Stimulated activated CD4-positive, alpha-beta T cell treated with anti-CD3 and anti-CD28 coated beads, Interleukin-4, amount 100 ng/mL, for 4 hours (primary cell): ENCODE data around the gene ZNF423.

ENCODE experiments used
- DNase-seq, 2 experiments: peaks; one replicate each; pipeline ENCODE4 v3.0.0-alpha.2; 2020

ZNF423 gene

DNA sequence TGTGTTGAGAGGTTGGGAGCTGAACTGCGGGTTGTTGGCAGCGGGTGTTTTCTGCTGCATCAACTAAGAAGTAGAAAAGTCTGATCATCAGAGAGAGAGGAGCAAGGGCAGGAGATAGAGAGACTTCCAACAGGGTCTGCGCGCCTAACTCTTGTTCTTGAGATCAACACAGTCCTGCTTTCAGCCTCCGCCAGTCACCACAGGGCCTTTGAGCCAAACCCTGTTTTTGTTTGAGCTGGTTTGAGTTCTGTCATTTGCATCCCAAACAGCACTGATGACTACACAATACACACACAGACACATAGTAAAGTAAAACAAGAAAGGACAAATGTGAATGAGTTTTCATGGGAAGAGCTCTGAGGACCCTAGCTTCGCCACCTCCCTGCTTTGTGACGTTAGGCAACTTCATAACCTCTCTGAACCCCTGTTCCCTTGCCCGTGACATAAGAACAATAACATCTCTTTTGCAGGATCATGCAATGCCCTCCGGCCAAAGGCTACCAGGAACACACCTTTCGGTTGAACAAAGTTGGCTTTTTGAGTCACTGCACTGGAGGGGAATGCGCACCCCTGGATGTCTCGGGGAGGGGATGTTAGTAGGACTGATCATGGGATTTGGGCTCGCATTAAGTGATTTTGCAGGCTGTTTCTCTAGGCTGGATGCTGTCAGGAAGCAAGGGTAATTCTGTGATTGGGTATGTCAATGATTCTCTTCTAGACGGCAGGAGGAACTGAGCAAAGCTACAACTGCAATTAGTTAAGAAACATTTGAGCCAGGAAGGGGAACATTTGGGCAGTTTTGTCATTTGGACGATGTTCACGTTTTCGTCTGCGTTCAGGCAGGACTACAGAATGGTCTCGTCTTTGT lies 390.0 kb downstream of the ZNF423 start:
- no peak for DNase-seq

DNA sequence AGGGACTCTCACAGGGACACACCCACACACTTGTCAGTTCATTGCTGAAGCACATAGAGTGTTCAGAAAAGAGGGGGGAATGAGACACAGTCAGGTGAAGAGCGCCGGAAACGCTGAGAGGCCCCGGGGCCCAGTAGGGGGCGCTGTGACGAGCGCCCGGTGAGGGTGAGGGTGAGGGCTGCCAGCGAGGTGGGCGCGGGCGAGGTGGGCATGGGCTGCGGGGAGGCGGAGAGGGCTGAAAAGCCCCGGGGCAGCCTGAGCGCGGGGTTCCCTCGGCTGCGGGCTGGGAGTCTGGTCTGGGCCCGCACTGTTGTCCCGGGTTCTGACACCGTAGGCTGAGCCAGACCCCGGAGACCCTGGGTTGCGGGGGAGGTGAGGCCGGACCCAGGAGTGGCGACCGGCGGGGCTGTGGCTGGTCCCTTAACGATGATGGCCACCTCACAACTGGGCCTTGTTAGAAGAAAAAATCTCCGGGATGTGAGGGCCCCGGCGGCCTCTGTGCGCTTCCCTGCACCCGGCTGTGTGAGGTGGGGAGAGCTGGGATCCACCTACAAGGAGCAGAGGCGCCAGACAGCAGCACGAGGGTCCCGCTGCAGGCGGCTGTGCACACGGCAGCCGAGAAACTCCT lies 390.9 kb downstream of the ZNF423 start:
- peak in 1 of 2 experiments; percentile 11 for DNase-seq

DNA sequence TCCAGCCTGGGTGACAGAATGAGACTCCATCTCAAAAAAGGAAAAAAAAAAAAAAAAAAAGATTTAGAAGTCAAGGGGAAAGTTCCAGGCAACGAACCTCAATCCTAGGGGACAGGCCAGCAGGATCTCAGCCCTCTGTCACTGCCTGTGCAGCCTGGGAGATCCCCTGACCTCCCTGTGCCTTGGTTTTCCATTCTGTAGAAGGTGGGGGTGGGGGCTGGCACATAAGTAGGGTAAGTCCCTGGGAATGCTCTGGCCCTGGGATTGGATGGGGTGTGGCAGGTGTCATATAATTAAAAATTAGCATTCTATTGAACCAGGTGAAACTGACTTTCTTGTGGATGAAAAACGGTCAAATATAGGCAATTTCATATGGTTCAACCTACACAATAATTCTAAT lies 391.8 kb downstream of the ZNF423 start:
- no peak for DNase-seq

DNA sequence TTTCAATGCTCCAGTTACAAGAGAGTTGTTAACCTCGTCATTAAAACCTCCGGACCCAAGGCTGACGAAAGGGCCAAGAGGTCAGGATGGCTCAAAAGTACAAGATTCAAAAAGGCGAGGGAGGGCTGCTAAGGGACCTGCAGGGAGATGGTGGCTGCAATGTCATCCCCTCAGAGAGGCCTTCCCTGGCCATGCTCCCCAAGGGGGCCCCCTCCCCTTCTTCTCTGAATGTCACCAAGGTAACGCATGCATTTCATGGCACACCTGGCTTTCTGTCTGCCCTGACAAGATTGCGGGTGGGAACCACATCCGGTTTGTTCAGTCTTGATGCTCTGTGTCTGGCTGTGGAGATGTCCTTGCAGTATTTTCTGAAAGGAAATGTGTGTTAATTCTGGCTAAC lies 392.4 kb downstream of the ZNF423 start:
- peak; percentile 14 to 63 for DNase-seq

DNA sequence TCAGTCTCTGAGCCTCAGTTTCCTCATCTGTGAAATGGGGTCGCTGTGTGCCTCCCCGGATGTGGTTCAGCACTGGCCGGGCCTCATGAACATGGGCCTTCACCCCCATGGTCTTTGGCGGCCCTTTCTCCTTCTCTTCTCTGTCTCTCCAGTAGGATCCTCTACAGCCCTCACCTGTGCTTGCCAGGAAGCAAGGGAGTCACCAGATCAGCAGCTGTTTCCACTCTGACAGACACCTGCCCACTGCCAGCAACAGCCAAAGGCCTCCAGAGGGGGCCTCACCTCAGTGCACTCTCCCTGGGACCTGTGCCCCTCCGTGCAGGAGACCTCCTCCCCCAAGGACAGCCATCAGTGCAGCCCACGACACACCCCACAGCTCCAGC lies 392.9 kb downstream of the ZNF423 start:
- no peak for DNase-seq

DNA sequence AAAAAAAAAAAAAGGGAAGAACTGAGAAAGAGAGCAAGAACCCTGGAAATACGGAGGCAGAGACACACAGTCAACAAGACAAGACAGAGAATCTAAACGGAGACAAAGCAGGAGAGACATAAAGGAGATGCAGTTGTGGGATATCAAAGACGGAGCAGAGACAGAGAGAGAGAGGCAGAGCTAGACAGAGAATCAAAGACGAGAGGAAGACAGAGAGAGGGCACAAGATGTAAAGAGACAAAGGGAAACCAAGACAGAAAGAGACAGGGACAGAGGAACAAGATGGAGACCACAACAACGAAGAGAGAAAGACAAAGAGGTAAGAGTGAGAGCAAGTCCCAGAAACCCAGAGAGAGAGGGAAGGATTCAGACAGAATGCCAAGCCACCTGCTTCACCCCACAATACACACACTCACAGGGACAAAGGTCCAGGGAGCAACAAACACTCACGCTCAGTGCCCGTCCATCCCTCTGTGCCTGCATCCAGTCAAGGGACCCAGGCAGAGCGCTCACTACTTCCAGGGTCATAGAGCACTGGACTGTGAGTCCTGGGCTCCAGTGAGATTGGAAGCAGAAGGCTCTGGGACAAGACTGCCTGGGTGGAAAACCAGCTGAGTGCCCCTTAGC lies 393.4 kb downstream of the ZNF423 start:
- no peak for DNase-seq

DNA sequence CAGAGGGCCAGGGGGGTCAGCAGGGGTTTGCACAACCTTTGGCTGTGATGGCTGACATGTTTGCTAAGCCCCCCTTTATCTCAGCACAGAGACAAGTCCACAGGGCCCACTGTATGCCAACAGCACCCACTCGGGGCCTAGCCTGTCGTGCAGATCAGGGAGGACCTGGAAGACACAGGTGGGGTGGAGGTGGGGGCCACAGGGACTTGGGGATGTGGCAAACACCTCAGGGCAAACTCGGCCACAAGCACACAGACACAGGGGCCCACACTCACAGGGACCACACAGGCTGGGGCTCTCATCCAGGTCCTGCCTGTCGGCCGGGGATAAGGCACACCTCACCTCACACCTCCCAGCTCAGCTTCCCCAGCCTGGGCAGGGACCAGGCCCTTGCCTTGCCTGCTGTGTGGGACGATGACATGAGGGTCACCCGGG lies 394.4 kb downstream of the ZNF423 start:
- DNase-seq: no peak

DNA sequence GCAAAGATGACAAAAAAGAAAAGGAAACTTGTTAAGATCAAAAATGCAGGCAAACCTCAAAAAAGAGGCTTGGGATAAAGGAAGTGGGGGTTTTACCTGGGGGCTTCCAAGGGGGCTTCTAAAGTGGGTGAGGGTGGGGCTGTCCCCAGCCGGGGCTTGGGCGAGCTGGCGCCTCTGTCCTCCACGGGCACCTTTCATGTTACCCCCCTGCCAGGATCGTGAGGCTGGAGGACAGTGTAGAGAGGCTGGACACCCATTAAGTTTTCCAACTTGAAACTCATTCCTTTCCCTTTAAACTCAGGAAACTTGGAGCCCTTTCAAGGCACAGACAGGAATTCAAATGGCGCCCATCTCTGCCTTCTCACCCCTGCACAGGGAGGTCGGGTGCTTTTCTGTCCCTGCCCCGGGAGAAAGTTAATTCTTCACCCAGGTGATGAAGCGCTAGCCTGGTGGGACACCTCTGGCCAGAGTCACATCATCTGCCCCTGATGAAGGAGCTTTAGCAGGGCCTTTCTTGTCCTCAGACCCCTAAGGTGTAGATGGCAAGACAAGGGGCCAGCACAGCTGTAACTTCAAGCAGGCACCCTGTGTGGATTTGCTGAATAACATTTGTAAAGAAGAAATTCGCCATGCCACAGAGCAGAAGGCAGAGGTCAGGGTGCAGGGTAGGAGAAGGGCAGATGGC lies 395.0 kb downstream of the ZNF423 start:
- DNase-seq: no peak

DNA sequence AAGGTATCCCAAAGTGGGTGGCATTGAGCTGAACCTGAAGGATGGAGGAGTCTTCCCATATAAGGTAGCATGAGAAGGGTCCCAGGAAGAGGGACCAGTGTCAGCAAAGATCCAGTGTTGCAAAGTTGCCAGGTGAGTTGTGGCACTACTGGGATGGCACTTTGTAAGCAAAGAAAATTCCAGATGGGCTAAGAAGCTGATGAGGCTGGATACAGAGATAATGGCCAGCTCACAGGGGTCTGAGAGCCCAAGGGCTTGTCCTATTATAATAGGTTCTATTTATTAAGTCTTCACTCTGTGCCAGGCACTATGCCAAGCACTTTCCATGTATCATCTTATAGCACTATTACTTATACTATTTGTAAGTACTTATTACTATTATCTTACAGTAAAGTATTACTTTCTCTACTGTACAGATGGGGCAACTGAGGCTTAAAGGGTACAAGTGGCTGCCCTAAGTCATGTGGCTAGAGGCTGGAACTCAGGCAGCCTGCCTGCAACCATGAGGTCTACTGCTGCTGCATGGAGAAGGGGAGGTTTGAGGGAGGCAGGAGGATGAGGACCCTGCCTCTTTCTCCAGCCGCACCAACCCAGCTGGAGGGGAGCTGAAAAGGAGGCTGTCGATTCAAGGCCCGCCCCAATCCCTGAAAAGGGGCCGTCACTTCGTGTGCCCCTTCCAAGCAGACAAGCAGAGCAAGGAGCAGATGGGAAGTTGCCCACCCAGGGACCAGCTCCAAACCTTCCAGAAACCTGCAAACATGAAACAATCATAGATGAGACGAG lies 395.8 kb downstream of the ZNF423 start:
- no peak for DNase-seq

DNA sequence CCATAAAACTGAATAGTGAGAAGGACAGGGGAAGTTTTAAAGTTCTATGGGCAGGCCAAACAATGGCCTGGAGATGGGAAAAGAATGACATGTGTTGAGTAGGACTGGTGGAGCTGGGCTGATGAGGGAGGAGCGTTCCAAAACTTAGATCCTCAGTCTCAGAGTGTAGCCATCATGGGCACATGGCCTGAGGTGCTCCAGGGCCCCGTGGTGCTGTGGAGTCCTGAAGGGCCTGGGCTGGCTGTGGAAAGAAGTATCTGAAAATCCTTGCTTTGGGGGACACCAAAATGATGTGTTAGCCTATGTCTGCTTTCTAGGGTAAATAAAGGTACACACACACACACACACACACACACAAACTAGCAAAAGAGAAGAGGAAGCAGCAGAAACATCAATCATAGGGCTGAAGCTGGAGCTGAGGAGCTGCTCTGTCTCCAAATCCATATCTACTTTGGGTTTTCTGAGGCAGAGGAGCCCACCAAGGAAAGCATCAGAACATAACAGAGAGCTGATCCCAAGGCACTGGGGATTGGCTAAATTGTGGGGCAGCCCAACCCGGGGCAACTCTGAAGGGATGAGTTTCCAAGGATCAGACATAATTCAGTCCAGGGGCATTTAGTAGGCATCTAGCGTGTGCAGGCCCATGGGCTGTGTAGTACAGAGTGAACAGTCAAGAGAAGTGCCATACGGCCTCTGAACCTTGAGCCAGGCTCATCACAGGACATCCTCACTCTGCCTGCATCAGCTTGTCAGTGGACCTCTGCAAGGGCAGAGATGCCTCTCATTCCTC lies 397.1 kb downstream of the ZNF423 start:
- DNase-seq: no peak

DNA sequence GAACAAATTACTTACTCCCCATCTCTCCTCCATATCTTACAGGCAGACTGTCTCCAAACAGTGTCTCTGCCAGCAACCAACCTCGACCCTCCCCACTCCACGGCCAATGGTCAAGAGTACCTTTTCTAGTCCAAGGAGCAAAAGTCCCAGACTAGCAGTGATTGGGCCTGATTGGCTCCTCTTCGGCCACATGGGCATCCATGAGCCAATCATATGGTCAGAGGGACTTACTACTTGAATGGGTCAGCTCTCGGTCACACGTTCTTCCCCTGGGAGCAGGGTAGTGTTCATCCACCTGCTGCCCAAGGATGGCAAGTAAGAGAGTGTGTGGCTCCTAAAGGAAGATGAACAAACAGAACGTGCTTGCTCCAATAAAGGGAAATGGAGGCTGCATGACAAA lies 397.7 kb downstream of the ZNF423 start:
- no peak for DNase-seq

DNA sequence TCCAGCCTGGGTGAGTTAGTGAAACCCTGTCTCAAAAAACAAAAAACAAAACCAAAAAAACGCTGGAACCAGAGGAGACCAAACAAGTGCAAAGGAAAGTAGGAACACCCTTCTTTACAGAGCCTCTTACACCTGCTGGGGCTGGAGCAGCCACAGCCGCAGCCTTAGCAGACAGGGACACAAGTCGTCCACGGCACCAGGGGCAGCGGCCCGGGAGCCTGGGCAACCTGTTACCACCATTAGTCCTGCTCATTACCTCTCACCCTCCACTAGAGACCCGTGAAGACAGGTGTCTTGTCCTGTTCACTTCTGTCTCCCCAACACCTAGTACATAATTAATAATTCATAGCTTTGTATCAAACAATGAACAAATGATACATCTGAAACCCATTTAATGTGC lies 398.7 kb downstream of the ZNF423 start:
- no peak for DNase-seq

DNA sequence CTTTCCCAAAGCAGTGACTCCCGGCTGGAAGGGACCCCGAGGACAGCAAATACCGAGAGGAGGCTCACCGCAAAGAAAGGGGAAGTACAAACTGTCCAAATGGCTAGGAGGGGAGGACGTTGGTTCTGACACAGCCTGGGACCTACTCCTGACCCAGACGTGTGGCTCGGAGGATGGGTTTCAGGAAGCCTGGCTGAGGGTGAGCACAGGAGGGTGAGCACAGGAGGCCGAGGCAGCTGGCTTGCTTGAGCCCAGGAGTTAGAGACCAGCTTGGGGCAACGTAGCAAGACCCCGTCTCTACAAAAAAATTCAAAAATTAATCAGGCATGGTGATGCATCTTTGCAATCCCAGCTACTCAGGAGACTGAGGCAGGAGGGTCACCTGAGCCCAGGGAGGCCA lies 399.1 kb downstream of the ZNF423 start:
- no peak for DNase-seq

DNA sequence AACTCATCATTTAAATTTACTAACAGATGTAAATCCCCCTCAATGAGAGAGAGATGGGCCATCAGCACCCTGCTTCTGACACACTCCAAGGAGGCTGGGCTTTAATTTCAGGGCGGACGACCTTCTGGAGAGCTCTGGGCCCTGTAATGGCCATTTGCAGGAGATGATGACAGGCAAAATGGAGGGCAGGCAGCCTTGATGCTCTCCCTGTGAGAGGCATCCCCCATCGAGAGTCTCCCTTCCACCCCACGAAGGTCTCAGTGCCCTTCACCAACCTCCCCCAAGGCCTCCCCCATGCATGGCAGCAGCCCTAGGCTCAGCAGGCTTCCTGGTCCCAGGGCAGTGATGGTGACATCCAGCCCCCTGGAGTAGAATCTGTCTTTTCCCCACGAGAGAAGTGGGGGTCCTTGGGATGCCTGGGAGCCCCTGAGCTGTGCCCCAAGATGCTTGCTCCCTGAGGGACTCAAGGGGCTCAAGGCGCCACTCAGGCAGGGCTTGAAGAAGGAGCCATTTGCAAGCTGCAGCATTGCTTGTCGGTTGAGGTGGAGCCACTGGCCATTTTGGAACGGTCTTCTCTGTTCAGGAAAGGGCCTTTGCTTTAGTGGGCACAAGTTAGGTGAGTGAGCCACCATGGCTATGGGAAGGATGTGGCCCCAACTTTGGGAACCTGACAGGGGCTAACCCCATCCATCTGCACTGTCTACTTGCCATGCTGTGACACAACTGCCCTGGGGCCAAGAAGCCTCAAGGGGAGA lies 399.7 kb downstream of the ZNF423 start:
- no peak for DNase-seq

DNA sequence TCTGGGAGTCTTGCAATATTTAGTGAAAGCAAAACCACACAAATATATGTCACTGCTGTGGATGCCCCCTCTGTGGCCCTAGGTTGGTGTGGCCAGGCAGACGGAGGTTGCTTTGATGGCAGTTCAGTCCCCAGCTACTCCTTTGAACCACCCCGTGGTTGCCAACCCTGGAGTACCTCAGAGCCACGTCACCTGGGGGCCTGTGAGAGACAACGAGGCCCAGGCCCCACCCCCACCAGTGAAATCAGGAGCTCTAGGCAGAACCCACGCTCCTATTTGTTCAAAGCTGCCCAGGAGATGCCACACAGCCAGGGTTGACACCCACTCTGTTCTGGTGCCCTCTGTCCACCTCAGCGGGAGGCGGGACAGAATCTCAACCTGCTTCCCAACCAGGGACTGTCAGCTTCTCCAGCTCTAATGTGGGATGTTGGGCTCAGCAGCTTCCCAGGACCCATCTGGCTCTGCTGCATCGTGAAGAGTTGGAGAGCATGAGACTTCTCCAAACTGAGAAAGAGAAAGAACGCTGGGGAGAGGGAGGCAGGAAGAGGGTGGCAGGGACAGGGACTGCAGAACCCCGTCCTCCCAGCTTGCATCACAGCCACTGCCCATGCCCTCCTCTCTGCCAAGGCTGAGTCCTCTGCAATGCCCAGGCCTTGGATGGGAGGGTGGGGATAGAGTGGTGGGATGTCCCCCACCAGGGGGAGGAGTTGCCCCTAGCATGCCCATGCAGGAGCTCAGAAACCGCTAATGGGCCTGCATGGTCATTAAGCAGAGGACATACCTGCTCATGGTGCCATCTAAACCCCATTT lies 400.5 kb downstream of the ZNF423 start:
- no peak for DNase-seq

DNA sequence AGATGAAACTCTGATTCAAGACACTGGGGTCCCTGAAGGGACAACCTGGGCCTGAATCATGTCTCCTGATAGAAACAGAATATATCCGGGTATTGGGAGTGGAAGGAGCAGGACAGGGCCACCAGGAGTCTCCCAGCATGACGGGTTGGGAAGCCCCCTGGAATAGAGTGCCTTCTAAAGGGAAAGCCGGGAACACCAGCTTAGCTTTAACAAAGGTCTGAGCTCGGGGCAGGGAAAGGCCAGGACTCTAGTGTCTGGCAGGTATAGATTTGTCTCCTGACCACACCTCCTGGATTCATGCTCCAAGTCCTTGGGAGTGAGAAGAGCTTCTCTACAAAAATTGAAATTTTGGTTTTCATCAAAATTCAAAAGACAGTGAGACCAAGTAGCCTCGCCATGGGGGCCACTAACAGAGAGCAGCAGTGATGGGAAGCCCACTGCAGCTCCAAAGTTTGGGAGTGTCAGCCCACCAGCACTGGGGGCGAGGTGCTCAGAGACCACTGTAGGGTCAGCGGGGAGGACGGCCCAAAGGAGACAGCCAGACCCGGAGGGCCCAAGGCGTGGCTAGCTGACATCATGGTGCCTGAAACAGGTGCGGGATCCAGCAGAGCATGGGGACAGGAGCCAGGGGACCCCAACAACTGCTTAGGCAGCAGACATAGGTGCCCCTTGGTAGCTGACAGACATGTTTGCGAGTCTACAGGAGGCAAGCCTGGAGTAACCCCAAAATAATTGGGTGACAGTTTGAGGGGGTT lies 401.3 kb downstream of the ZNF423 start:
- no peak for DNase-seq

DNA sequence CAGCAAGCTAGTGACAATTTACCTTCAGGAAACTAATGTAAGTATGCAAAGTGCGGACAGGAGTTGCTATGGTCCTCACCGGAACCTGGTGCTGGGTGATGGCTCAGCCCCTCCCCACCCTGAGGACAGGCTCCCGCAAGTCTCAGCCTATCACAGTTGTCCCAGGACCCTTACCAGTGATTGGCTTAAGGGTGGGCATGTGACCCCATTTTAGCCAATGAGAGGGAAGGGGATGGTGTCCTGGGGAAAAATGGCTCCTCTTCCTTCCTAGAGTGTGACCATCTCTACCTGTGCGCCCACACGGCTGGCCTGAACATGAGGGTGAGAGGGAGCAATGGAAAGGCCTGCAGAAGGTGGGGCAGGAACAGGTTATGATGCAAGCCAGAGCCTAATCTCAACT lies 401.9 kb downstream of the ZNF423 start:
- no peak for DNase-seq

DNA sequence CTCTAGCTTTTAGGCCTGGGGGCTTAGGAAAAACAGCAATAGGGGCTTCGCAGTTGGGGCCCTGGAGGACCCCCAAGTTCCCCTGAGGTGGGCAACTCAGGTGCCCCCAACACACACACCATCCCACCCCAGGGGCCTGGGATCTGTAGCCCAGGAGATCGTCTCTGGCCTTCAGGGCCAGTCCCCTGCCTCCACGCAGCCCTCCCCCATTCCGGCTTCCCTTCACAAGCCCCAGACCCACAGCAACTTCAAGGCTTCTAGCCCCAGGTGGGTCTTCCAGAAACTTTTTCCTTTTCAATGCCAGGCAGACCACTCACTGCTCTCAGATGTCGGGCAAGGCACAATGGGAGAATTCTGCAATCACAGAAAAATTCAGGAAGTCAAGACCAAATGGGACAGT lies 402.9 kb downstream of the ZNF423 start:
- no peak for DNase-seq

DNA sequence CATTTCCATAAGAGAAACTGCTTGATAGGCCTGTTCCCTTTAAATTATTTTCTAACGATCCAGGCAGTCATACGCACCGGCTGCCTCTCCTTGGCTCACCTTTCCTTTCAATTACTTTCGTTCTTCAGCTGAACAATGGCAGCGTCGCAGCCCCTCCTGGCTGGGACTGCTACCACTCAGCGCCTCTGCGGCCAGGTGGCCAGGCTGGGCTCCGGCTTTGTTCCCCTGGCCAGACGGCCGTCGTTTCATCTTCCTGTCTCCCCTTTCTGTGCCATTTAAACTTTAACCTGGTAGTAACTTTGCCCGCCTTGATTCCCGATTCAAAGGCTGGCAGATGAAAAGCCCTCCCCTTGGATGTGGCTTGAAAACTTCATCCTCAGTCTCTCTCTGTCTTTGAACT lies 403.3 kb downstream of the ZNF423 start:
- no peak for DNase-seq
